Mesothelial cell of epicardium (in vitro differentiated cells): ENCODE data around the gene UNC119B. TPM values are rescaled to one million over a fixed set of nuclear protein-coding genes. Genes with fewer than 3 reads are reported as not detected.

ENCODE experiments used
- DNase-seq, 2 experiments: peaks; one replicate each; pipeline ENCODE4 v3.0.0; 2021; ENCODE audit warnings: low spot score in 2 of 2; ENCODE audit not compliant: unreplicated experiment in 2 of 2
- H3K27ac Mint-ChIP-seq: 2 replicates; pipeline ENCODE4 v1.8.0; 2021; ENCODE audit warnings: mixed read lengths
- H3K27me3 Mint-ChIP-seq: 2 replicates; pipeline ENCODE4 v1.8.0; 2021; ENCODE audit warnings: low read depth, mixed read lengths
- H3K36me3 Mint-ChIP-seq: 2 replicates; pipeline ENCODE4 v1.8.0; 2021; ENCODE audit warnings: mixed read lengths
- H3K4me1 Mint-ChIP-seq: 2 replicates; pipeline ENCODE4 v1.8.0; 2021; ENCODE audit warnings: mixed read lengths
- H3K4me3 Mint-ChIP-seq: 2 replicates; pipeline ENCODE4 v1.8.0; 2021; ENCODE audit warnings: mild to moderate bottlenecking, moderate library complexity, mixed read lengths
- H3K9me3 Mint-ChIP-seq: 2 replicates; pipeline ENCODE4 v1.8.0; 2021; ENCODE audit warnings: mixed read lengths
- total RNA-seq: library from RNA; stranded (reverse); gene quantifications from 3 replicates; pipeline ENCODE4 v1.2.1, GENCODE V29; 2021
- TF ChIP-seq, protein P1 (sequence below): fragments of 200-600 bp; sonication (generic); IDR thresholded peaks from one replicate; pipeline ENCODE4 v1.5.0; 2021; ENCODE audit warnings: antibody characterized with exemption; ENCODE audit not compliant: unreplicated experiment

Gene UNC119B
- total RNA-seq, 1 donor from 2014 or later = 35.0 TPM

DNA sequence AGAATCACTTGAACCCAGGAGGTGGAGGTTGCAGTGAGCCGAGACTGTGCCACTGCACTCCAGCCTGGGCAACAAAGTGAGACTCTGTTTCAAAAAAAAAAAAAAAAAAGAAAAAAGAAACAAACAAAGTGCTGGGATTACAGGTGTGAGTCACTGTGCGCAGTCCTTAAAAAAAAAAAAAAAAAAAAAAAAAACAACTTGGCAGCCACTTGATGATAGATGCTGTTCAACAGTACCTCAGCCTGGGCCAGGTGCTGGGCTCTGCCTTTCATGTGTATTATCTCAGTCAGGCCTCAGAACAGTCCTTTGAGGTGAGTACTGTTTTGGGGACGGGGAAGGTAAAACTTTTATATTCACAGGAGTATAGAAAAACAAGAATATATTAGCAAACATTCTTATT, 24.9 kb downstream of the UNC119B start:
- DNase-seq = no peak
- TF ChIP-seq, protein P1, sequence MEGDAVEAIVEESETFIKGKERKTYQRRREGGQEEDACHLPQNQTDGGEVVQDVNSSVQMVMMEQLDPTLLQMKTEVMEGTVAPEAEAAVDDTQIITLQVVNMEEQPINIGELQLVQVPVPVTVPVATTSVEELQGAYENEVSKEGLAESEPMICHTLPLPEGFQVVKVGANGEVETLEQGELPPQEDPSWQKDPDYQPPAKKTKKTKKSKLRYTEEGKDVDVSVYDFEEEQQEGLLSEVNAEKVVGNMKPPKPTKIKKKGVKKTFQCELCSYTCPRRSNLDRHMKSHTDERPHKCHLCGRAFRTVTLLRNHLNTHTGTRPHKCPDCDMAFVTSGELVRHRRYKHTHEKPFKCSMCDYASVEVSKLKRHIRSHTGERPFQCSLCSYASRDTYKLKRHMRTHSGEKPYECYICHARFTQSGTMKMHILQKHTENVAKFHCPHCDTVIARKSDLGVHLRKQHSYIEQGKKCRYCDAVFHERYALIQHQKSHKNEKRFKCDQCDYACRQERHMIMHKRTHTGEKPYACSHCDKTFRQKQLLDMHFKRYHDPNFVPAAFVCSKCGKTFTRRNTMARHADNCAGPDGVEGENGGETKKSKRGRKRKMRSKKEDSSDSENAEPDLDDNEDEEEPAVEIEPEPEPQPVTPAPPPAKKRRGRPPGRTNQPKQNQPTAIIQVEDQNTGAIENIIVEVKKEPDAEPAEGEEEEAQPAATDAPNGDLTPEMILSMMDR = no peak
- Mint-ChIP-seq H3K27me3 (no peaks in the 10 kb centered on the region), H3K9me3 (no peaks in the 10 kb centered on the region), H3K4me1 (no peaks in the 10 kb centered on the region), H3K4me3 (no peak overlapping the region), H3K27ac (no peak overlapping the region), H3K36me3 (peaks cover 16% of the 10 kb centered on the region)

- Mint-ChIP-seq H3K27ac (no peak overlapping the region), H3K4me3 (no peak overlapping the region), H3K27me3 (no peaks in the 10 kb centered on the region), H3K36me3 (peaks cover 11% of the 10 kb centered on the region), H3K9me3 (no peaks in the 10 kb centered on the region), H3K4me1 (no peaks in the 10 kb centered on the region)
- TF ChIP-seq, protein P1 = no peak
- DNase-seq = no peak
These were observed 26.4 kb downstream of the UNC119B start for GRCh38 chr12:120736404-120737331.

- H3K27ac Mint-ChIP-seq = no peak overlapping the region
- H3K4me1 Mint-ChIP-seq = no peaks in the 10 kb centered on the region
- TF ChIP-seq, protein P1 = no peak
- no peaks in the 10 kb centered on the region for H3K27me3 Mint-ChIP-seq
- DNase-seq = no peak
- peaks cover 8% of the 10 kb centered on the region for H3K36me3 Mint-ChIP-seq
- no peaks in the 10 kb centered on the region for H3K9me3 Mint-ChIP-seq
- H3K4me3 Mint-ChIP-seq = no peak overlapping the region
These were observed 27.4 kb downstream of the UNC119B start for GRCh38 chr12:120737557-120738251.

GRCh38 chr12:120738252-120739030, 28.2 kb downstream of the UNC119B start:
- H3K27me3 Mint-ChIP-seq = no peaks in the 10 kb centered on the region
- no peak overlapping the region for H3K4me3 Mint-ChIP-seq
- H3K4me1 Mint-ChIP-seq = no peaks in the 10 kb centered on the region
- H3K27ac Mint-ChIP-seq = no peak overlapping the region
- TF ChIP-seq, protein P1 = no peak
- DNase-seq = no peak
- peaks cover 8% of the 10 kb centered on the region for H3K36me3 Mint-ChIP-seq
- H3K9me3 Mint-ChIP-seq = no peaks in the 10 kb centered on the region

- Mint-ChIP-seq H3K4me1 (no peaks in the 10 kb centered on the region), H3K4me3 (no peak overlapping the region), H3K36me3 (peaks cover 5% of the 10 kb centered on the region), H3K27ac (no peak overlapping the region), H3K9me3 (no peaks in the 10 kb centered on the region), H3K27me3 (no peaks in the 10 kb centered on the region)
- TF ChIP-seq, protein P1 = no peak
- DNase-seq = no peak
These were observed 28.9 kb downstream of the UNC119B start for GRCh38 chr12:120739031-120739762.
